ENCODE data around the gene KIAA1755.

Gene KIAA1755

GRCh38 chr20:38192323-38192885, 68.1 kb downstream of the KIAA1755 start:
- H3K27ac Mint-ChIP-seq: no peak overlapping the region
- H3K36me3 Mint-ChIP-seq (ENCODE audit: insufficient read depth): no peaks in the 10 kb centered on the region
- H3K4me3 Mint-ChIP-seq: no peak overlapping the region
- H3K4me1 Mint-ChIP-seq (ENCODE audit: low read depth in 2 of 2): no peaks in the 10 kb centered on the region
- peaks cover 31 to 63% of the 10 kb centered on the region in 2 donors for H3K27me3 Mint-ChIP-seq
- peaks cover 0 to 4% of the 10 kb centered on the region in 2 donors for H3K9me3 Mint-ChIP-seq
- DNase-seq (no peak), ATAC-seq (replicated peaks) (no peak)

GRCh38 chr20:38191654-38192053, 68.9 kb downstream of the KIAA1755 start:
- ATAC-seq (replicated peaks) (no peak), DNase-seq (no peak)
- Mint-ChIP-seq H3K27ac (no peak overlapping the region), H3K4me3 (no peak overlapping the region), H3K27me3 (peaks cover 26 to 63% of the 10 kb centered on the region in 2 donors), H3K9me3 (peaks cover 0 to 4% of the 10 kb centered on the region in 2 donors), H3K36me3 (ENCODE audit: insufficient read depth) (no peaks in the 10 kb centered on the region), H3K4me1 (ENCODE audit: low read depth in 2 of 2) (no peaks in the 10 kb centered on the region)

- H3K27ac Mint-ChIP-seq: no peak overlapping the region
- peaks cover 0 to 4% of the 10 kb centered on the region in 2 donors for H3K9me3 Mint-ChIP-seq
- no peak for DNase-seq
- H3K36me3 Mint-ChIP-seq (ENCODE audit: insufficient read depth): no peaks in the 10 kb centered on the region
- ATAC-seq (replicated peaks): no peak
- peaks cover 26 to 56% of the 10 kb centered on the region in 2 donors for H3K27me3 Mint-ChIP-seq
- no peaks in the 10 kb centered on the region for H3K4me1 Mint-ChIP-seq (ENCODE audit: low read depth in 2 of 2)
- no peak overlapping the region for H3K4me3 Mint-ChIP-seq
These were observed 69.6 kb downstream of the KIAA1755 start for GRCh38 chr20:38190936-38191371.

GRCh38 chr20:38190166-38190565, 70.4 kb downstream of the KIAA1755 start:
- DNase-seq: no peak
- no peak for ATAC-seq (replicated peaks)

GRCh38 chr20:38187517-38187916, 73.0 kb downstream of the KIAA1755 start:
- Mint-ChIP-seq H3K4me3 (no peak overlapping the region), H3K4me1 (ENCODE audit: low read depth in 2 of 2) (no peaks in the 10 kb centered on the region), H3K9me3 (no peaks in the 10 kb centered on the region), H3K27me3 (peaks cover 24 to 53% of the 10 kb centered on the region in 2 donors), H3K27ac (no peak overlapping the region), H3K36me3 (ENCODE audit: insufficient read depth) (no peaks in the 10 kb centered on the region)
- DNase-seq (no peak), ATAC-seq (replicated peaks) (no peak)

More at GRCh38 chr20:38190166-38190565, 70.4 kb downstream of the KIAA1755 start:
- no peak overlapping the region for H3K4me3 Mint-ChIP-seq
- peaks cover 0 to 4% of the 10 kb centered on the region in 2 donors for H3K9me3 Mint-ChIP-seq
- H3K27ac Mint-ChIP-seq: no peak overlapping the region
- peaks cover 22 to 49% of the 10 kb centered on the region in 2 donors for H3K27me3 Mint-ChIP-seq
- no peaks in the 10 kb centered on the region for H3K36me3 Mint-ChIP-seq (ENCODE audit: insufficient read depth)
- H3K4me1 Mint-ChIP-seq (ENCODE audit: low read depth in 2 of 2): no peaks in the 10 kb centered on the region

- ATAC-seq (replicated peaks): no peak
- Mint-ChIP-seq H3K4me1 (ENCODE audit: low read depth in 2 of 2) (no peaks in the 10 kb centered on the region), H3K9me3 (no peaks in the 10 kb centered on the region), H3K4me3 (no peak overlapping the region), H3K27me3 (peaks cover 24 to 50% of the 10 kb centered on the region in 2 donors), H3K36me3 (ENCODE audit: insufficient read depth) (no peaks in the 10 kb centered on the region), H3K27ac (no peak overlapping the region)
- no peak for DNase-seq
These were observed 73.7 kb downstream of the KIAA1755 start for GRCh38 chr20:38186788-38187221.

GRCh38 chr20:38184101-38184500, 76.4 kb downstream of the KIAA1755 start:
- no peak for ATAC-seq (replicated peaks)

GRCh38 chr20:38181971-38182370, 78.6 kb downstream of the KIAA1755 start:
- DNase-seq (no peak), ATAC-seq (replicated peaks) (no peak)
- peaks cover 38 to 59% of the 10 kb centered on the region in 2 donors for H3K27me3 Mint-ChIP-seq
- H3K9me3 Mint-ChIP-seq: no peaks in the 10 kb centered on the region
- H3K4me3 Mint-ChIP-seq: no peak overlapping the region
- H3K4me1 Mint-ChIP-seq (ENCODE audit: low read depth in 2 of 2): no peaks in the 10 kb centered on the region
- H3K36me3 Mint-ChIP-seq (ENCODE audit: insufficient read depth): no peaks in the 10 kb centered on the region
- H3K27ac Mint-ChIP-seq: no peak overlapping the region

More at GRCh38 chr20:38184101-38184500, 76.4 kb downstream of the KIAA1755 start:
- Mint-ChIP-seq H3K9me3 (no peaks in the 10 kb centered on the region), H3K36me3 (ENCODE audit: insufficient read depth) (no peaks in the 10 kb centered on the region), H3K4me1 (ENCODE audit: low read depth in 2 of 2) (no peaks in the 10 kb centered on the region), H3K27me3 (peaks cover 26 to 49% of the 10 kb centered on the region in 2 donors), H3K4me3 (no peak overlapping the region), H3K27ac (no peak overlapping the region)
- no peak for DNase-seq

GRCh38 chr20:38181207-38181801, 79.2 kb downstream of the KIAA1755 start:
- H3K4me3 Mint-ChIP-seq: no peak overlapping the region
- no peaks in the 10 kb centered on the region for H3K36me3 Mint-ChIP-seq (ENCODE audit: insufficient read depth)
- no peak for DNase-seq
- H3K9me3 Mint-ChIP-seq: no peaks in the 10 kb centered on the region
- no peak for ATAC-seq (replicated peaks)
- peaks cover 39 to 63% of the 10 kb centered on the region in 2 donors for H3K27me3 Mint-ChIP-seq
- H3K27ac Mint-ChIP-seq: no peak overlapping the region
- no peaks in the 10 kb centered on the region for H3K4me1 Mint-ChIP-seq (ENCODE audit: low read depth in 2 of 2)

- Mint-ChIP-seq H3K36me3 (ENCODE audit: insufficient read depth) (no peaks in the 10 kb centered on the region), H3K4me1 (ENCODE audit: low read depth in 2 of 2) (no peaks in the 10 kb centered on the region), H3K27me3 (peaks cover 39 to 63% of the 10 kb centered on the region in 2 donors), H3K4me3 (no peak overlapping the region), H3K27ac (no peak overlapping the region), H3K9me3 (no peaks in the 10 kb centered on the region)
- ATAC-seq (replicated peaks) (no peak), DNase-seq (no peak)
These were observed 79.8 kb downstream of the KIAA1755 start for GRCh38 chr20:38180781-38181180.

GRCh38 chr20:38179846-38180245, 80.7 kb downstream of the KIAA1755 start:
- Mint-ChIP-seq H3K9me3 (no peaks in the 10 kb centered on the region), H3K4me1 (ENCODE audit: low read depth in 2 of 2) (no peaks in the 10 kb centered on the region), H3K4me3 (no peak overlapping the region), H3K36me3 (ENCODE audit: insufficient read depth) (no peaks in the 10 kb centered on the region), H3K27me3 (peaks cover 39 to 63% of the 10 kb centered on the region in 2 donors), H3K27ac (no peak overlapping the region)
- ATAC-seq (replicated peaks): no peak
- DNase-seq: no peak

GRCh38 chr20:38178581-38178980, 82.0 kb downstream of the KIAA1755 start:
- DNase-seq (no peak), ATAC-seq (replicated peaks) (no peak)
- Mint-ChIP-seq H3K36me3 (ENCODE audit: insufficient read depth) (no peaks in the 10 kb centered on the region), H3K4me3 (no peak overlapping the region), H3K27me3 (peaks cover 31 to 51% of the 10 kb centered on the region in 2 donors), H3K27ac (no peak overlapping the region), H3K4me1 (ENCODE audit: low read depth in 2 of 2) (no peaks in the 10 kb centered on the region), H3K9me3 (no peaks in the 10 kb centered on the region)

- Mint-ChIP-seq H3K27ac (no peak overlapping the region), H3K4me3 (no peak overlapping the region), H3K9me3 (no peaks in the 10 kb centered on the region), H3K27me3 (peaks cover 29 to 47% of the 10 kb centered on the region in 2 donors), H3K4me1 (ENCODE audit: low read depth in 2 of 2) (no peaks in the 10 kb centered on the region), H3K36me3 (ENCODE audit: insufficient read depth) (no peaks in the 10 kb centered on the region)
- ATAC-seq (replicated peaks) (no peak), DNase-seq (no peak)
These were observed 82.5 kb downstream of the KIAA1755 start for GRCh38 chr20:38178065-38178491.

- peaks cover 29 to 47% of the 10 kb centered on the region in 2 donors for H3K27me3 Mint-ChIP-seq
- no peak overlapping the region for H3K27ac Mint-ChIP-seq
- DNase-seq (no peak), ATAC-seq (replicated peaks) (no peak)
- H3K36me3 Mint-ChIP-seq (ENCODE audit: insufficient read depth): no peaks in the 10 kb centered on the region
- H3K4me1 Mint-ChIP-seq (ENCODE audit: low read depth in 2 of 2): no peaks in the 10 kb centered on the region
- no peak overlapping the region for H3K4me3 Mint-ChIP-seq
- H3K9me3 Mint-ChIP-seq: no peaks in the 10 kb centered on the region
These were observed 83.3 kb downstream of the KIAA1755 start for GRCh38 chr20:38177201-38177600.
